Fibroblast of skin of left quadriceps (primary cell): Measurements from ENCODE around the gene LINGO3.

Experiments
- DNase-seq, 2 experiments: peaks; one replicate each; pipeline ENCODE4 v3.0.0-alpha.2; 2013; ENCODE audit warnings: low read depth in 2 of 2

The LINGO3 gene

DNA sequence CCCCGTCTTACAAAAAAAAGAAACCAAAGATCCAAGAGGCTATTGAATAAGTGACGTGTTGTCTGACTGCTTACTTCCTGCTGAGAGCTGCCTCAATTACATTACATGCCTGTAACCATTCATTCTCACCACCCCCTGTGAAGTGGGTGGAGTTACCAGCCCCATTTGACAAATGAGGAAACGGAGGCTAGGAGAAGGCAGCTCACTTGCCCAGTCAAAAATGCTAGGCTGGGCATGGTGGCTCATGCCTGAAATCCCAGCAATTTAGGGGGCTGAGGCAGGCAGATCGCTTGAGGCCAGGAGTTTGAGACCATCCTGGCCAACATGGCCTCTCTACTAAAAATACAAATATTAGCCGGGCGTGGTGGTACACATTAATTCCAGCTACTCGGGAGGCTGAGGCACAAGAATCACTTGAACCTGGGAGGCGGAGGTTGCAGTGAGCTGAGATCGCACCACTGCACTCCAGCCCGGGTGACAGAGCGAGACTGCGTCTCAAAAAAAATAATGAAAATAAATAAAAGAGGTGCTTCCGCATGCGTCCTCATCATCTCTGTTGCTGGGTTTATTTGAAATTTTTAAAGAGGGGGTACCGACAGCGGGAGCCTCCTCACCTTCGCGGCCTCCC is 19.9 kb upstream of the LINGO3 start:
- peak; percentile 52 to 56 for DNase-seq

DNA sequence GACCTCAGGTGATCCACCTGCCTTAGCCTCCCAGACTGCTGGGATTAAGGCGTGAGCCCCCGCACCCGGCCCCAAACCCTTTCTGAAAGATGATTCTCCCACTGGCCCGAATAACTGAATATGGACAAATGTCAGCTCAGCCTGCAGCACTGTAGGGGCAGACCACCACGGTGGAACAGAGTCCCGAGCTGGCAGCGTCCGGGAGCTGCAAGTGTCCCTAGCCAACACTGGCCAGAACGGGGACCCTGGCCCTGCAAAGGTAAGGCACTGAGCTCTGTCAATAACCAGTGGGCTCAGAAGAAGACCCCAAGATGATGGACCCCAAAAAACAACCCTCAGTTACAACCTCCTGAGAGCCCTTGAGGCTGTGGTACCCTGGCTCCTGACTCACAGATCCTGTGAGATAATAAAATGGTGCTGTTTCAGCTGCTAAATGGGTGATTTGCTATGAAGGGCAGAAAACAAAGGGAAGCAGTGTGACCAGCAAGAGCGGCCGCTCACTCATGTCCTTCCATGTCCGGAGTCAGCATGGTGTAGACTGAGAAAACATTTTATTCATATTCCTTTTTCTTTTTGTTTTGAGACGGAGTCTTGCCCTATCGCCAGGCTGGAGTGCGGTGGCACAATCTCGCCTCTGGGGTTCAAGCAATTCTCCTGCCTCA is 18.9 kb upstream of the LINGO3 start:
- DNase-seq = no peak

DNA sequence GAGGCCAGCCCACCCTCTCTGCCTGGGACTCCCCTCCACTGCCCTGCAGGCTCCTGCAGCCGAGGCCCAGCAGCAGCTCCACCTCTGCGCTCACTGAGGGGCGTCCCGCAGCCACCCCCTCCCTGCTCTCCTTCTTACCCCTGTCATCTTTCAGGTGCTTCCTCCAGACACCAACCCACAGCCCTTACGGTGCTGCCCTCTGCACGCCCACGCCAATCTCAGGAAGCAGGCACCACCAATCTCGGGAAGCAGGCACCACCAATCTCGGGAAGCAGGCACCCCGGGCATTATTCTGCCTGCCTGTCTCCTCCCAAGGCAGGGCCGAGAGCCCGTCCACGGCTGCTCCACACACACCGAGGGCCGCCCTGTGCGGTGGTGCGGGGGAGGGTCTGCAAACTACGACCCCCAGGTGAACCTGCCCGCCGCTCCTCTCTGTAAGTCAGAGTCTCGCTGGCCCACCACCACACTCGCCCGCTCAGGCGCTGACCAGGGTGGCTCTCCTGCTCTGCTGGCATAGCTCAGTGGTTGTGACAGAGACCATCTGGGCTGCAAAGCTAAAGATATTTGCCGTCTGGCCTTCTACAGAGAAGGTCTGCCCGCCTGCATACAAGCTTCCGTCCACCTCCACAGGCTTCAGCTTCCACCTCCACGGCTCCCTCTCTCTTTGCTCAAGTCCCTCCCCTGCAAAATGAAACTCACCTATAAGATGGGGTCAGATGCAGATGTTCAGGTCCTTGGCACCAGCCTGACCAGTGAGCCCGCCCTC is 17.5 kb upstream of the LINGO3 start:
- DNase-seq = no peak

DNA sequence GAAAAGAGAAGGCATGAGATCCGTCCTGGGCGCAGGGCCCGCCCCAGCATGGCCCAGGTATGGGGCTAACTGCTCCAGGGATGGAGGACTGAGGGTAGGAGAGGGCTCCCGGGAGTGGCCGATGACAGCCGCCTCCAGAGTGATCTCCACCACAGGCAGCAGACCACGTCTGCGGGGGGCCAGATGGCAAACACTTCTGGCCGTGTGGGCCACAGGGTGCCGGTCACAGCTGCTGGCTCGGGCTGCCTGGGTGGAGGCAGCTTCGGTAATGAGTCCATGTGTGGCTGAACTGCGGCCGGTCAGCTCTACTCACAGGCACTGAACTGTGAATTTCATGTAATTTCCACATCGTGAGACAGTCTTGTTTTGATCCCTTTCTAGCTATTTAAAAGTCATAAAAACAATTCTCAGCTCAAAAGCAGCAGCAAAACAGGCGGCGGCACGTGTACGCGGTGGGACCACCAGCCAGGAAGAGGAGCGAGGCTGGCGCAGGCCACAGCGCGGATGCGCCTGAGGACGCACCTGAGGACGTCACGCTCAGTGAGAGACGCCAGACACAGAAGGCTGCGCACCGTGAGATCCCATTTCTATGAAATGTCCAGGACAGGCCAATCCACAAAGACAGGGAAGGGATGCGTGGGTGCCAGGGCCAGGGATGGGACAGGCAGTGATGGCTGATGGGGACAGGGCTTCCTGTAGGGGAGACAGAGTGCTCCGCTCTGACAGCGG is 16.4 kb upstream of the LINGO3 start:
- DNase-seq = no peak

DNA sequence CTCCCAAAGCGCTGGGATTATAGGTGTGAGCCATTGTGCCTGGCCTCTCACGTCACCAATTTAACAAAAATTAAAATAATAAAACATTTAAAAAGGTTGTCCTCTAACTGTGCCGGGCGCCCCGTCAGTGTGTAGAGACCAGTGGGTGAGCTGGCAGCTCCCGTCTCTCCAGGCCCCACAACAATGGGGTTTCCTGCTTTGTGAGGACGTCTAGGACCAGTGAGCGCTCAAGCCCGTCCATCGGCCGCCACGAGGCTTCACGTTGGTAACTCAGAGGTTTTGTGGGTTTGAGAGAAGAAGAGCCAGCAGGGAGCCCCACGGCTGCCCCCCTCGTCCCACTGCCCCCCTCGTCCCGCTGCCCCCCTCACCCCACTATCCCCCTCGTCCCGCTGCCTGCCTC is 15.8 kb upstream of the LINGO3 start:
- no peak for DNase-seq

DNA sequence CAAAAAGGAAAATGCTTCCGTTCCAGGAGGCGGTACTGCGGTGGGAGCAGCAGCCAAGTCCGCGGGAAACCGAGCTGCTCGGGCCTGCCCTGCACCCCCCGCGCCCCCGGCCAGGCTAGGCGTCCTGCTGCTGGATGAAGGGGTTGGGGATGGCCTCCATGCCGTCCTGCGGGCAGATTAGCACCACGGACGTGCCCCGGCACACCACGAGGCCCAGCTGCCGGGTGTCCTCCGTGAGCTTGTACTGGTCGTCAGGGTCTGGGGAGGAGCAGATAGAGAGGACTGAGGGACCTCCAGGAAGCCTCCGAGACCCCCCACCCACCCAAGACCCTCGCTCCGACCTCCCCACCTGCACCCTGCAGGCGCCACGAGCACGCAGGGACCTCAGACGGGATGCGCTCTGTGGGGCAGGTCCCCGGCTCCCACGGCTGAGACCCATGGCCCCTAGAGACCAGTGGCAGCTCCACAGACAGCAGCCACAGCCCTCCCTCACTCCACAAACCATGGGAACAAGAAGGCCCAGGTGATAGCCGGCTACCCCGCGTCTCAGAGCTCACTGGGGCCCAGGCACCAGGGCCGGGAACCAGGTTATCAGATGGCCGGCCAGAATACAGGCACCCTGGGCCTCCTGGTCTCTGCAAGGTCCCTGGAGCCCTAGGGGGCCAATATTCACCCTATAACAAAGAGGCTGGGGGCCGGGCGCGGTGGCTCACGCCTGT is 13.8 kb upstream of the LINGO3 start:
- DNase-seq = no peak

DNA sequence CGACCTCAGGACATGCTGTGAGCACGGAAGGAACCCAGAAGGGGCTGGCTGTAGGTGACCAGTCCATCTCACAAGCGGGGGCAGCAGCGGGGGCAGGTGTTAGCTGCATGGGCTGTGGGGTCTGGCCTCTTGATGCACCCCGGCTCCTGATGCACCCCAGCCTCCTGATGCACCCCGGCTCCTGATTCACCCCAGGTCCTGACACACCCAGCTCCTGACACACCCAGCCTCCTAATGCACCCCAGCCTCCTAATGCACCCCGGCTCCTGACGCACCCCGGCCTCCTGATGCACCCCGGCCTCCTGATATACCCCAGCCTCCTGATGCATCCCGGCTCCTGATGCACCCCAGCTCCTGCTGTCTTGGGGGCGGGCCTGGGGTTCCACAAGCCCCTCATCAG is 13.0 kb upstream of the LINGO3 start:
- no peak for DNase-seq

DNA sequence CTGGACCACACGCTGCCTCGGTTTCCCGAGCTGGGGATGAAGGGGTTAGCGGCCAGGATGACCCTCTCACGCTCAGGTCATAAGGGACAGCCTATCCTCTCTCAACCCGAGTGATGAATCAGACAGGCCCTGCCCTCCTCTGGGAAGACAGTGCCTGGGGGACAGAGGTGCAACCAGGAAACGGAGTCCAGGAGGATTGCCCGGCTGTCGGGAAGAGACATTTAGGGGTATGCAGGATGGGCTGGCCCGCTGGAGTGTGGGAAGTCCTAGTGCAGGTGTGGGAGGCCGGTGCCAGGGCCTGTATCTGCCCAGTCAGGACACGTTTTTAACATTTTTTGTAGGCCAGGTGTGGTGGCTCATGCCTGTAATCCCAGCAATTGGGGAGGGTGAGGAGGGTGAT is 12.1 kb upstream of the LINGO3 start:
- no peak for DNase-seq

DNA sequence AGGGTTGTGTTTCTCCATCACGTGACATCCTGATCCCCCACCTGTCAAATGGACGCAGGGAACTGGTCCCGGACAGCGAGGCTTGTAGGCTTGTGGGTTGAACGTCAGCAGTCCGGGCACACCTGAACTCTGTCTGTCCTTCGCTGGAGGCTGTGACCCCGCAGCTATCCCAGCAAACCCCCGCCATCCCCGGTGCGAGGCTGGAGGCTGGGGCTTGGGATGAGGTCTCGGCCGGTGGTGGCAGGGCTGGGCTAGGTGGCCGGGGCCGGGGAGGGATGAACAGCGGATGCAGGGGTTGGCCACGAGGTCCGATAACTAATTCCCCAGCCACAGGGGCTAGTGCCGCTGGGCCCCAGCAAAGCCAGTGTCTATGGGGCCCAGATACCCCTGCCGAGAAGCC is 11.6 kb upstream of the LINGO3 start:
- no peak for DNase-seq

DNA sequence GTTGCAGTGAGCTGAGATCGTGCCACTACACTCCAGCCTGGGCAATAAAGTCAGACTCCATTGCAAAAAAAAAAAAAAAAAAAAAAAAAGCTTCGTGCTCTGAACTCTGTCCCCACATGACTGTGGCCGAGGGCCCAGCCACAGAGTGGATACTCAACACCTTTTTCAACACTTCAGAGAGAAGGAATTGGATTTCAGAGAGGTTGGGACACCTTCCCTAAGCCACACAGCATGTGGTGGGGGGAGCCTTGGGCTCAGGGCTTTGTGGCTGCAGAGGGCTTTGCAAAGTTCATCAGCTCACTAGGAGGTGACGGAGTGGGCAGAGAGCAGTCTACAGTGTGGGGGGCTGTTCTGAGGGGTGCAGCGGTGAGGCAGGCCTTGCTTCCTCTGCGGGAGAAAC is 11.0 kb upstream of the LINGO3 start:
- no peak for DNase-seq

DNA sequence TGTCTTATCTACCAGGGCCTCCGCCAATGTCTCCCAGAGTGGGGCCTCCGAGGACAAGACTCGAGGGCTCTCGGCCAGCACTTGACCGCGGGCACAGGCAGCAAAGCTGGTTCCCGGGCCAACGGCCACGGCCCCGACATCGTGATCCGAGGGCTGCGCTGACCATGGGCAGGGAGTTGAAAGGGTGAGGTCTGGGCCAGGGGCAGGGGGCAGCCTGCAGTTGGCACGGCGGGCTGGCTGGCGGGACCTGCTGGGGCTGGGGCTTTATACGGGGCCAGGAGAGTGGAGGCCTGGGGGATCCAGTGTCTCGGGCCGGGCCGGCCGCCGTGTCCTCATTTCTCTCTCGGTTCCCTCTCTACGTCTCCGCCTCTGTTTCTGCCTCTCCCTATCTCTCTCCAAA is 9.8 kb upstream of the LINGO3 start:
- no peak for DNase-seq

DNA sequence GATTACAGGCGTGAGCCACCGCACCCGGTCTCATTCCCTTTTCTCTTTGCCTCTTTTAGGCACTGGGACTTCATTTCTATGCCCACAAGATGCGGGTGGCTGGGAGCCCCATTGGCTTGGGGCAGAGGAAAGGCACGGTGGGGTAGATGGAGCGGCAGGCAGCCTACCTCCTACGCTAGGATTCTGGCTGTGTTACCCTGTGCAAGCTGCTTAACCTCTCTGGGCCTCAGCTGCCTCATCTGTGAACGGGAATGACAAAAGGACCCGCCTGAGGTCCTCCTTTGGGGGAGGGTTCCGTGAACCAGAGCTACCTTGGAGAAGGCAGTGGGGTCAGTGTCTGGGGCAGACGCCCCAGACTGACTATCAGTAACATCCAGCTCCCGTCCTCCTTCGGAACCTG is 9.3 kb upstream of the LINGO3 start:
- DNase-seq = no peak

DNA sequence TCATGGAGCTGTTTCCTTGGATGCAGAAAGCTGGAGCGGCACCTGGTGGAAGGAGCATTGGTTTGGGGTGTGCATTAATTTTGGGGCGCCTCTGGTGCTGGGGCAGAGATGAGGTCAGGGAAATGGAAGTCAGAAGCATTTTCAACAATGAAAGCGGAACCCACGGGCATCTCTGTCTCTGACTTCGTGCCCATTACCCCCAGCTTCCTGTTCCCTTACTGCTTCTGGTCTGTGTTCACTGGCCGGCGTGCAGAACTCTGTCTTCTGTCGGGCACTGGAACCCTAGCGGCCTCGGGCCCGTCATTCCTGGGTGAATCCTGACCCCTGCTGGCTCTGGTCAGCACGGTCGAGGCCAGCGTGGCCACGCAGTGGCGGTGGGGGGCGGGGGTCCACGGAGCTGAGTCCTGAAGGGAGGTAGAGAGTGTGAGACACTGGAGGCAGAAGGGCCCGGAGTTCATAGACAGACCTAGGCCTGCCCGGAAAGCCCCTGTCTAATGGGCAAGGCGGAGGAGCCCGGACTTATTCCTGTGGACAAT is 7.9 kb upstream of the LINGO3 start:
- no peak for DNase-seq

DNA sequence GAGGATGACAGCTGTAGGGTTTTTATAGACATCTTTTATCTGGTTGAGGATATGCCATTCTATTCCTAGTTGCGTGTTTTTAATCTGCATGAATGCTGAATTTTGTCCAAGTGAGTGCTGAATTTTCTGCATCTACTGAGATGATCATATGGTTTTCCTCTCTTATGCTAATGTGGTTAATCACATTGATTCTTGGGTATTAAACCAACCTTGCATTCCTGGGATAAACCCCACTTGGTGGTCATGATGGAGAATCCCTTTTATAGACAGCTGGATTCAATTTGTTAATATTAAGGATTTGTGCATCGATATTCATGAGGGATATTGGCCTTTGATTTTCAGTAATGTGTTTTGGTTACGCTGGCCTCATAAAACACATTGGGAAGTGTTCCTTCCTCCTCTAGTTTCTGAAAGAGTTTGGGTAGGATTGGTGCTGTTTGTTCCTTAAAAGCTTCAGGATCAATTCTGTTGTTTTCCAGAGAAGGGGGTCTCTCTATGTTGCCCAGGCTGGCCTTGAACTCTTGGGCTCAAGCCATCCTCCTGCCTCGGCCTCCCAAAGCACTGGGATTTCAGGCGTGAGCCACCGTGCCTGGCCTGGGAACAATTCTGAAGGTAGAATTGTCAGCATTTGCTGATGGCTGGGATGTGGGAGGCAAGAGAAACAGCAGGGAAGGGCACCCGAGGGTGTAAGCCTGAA is 7.3 kb upstream of the LINGO3 start:
- no peak for DNase-seq

DNA sequence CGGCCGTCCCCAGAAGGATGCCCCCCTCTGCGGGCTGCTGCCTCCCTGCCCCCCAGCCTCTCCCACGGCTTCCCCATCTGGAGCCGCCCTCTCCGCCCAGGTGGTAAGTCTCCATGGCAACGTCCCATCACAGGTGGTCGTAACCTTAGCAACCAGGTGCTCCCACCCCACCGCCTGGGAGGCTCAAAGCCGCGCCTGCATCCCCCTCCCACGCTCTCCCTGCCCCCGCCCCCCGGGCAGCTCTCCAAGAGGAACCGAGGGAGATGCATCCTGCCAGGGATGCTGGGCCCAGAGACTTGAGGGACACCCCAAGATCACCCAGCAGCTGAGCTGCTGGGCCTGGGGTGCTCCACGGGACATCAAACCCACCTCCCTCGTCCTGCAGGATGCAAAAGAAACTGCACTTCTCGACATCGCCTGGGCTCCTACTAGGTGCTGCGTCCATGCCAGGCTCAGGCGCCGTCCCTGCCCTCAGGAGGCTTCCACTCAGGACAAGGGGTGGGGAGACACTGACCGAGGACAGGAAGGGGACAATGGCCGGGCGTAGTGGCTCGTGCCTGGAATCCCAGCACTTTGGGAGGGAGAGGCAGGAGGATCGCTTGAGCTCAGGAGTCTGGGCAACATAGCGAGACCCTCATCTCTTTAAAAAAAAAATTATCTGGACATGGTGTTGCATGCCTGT is 5.0 kb upstream of the LINGO3 start:
- DNase-seq = no peak

DNA sequence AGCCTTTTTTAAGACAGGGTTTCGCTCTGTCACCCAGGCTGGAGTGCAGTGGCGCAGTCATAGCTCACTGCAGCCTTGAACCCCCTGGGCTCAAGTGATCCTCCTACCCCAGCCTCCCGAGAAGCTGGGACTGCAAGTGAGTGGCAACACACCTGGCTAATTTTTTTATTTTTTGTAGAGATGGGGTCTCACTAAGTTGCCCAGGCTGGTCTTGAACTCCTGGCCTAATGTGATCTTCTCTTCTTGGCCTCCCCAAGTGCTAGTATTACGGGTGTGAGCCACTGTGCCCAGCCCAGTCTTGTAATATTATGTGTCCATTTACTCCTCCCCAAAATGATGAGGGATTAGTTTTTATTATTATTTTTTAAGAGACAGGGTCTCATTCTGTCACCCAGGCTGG is 3.1 kb upstream of the LINGO3 start:
- no peak for DNase-seq

DNA sequence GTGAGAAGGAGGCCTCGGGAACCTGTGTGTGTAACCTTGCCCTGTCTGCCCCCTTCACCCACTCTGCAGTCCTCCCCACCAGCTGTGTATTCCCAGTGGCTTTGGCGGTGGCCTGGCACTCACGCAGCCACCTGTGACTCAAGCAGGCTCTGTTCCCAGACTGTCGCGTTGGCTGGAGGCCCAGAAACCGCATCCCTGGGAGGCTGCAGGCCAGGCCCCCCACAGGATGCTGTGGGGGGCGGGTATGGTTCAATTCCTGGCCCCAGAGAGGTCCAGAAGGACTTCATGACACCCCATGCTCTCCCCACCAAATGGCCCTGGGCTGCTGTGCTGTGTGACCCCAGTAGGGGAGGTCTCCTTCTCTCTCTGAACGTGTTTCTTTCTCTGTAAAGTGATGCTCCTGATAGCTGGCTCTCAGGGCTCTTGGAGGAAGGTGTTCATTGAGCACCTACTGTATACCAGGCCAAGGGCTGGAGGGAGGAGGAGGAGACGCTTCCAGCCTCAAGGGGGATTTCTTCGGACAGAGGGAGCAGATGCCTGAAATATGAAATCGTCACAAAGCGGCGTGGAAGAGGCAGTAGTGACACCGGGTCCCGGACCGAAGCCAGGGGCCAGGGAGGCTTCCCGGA is 1.9 kb upstream of the LINGO3 start:
- DNase-seq = peak in 1 of 2 experiments; percentile 11

DNA sequence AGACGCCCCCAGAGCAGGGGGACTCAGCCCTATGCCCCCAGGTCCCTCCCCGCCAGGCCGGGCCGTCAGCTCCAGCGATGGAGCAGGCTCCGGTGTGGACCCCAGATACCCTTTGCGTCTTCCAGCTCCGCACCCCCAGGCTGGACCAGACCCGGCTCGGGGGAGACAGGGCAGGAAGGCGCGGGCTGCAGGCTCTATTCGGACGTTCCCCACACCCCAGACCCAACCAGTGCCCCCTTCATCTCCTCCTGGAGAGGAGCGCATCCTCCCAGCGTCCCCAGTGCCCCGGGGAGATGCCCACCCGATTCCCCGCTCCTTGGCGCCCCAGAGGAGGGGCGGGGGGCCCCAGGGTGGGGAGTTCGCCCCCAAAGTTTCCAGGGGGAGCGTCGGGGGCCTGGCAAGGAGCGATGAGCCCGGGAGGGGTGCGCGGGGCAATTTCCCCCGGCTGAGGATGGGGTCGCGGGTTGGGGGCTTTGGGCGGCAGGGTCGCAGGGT is 389 bp downstream of the LINGO3 start:
- no peak for DNase-seq

DNA sequence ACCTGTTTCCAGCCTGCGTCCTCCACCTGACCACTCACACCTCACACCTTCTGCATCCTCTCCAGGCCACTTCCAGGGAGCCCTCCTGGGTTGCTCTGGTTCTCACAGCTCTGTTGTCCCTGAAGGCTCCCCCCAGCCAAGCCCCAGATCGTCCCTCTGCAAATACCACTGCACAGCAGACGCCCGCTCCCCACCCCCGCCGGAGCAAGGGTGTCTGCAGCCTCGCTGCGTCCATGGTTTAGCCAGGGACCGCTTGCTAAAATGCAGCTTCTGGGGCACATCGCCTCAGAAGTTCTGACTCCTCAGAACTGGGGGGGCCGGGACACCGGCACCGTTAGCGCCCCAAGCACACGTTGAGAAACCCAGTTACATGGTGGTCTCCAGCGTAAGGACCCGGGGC is 983 bp downstream of the LINGO3 start:
- DNase-seq = no peak
